Mesodermal cell (in vitro differentiated cells): ENCODE measurements around the gene OLFML2B.

Experiments
- H3K27ac ChIP-seq: 2 replicates; pipeline ENCODE4 v1.7.0; 2013; ENCODE audit warnings: mild to moderate bottlenecking, low read depth, low read length, moderate library complexity; ENCODE audit not compliant: severe bottlenecking
- H3K36me3 ChIP-seq: 2 replicates; pipeline ENCODE4 v1.7.1; 2013; ENCODE audit warnings: mild to moderate bottlenecking, low read length, moderate library complexity; ENCODE audit not compliant: control insufficient read depth, insufficient read depth
- H3K4me1 ChIP-seq: one replicate; pipeline ENCODE4 v1.7.1; 2013; ENCODE audit warnings: mild to moderate bottlenecking, low read length; ENCODE audit not compliant: insufficient read depth, control insufficient read depth, poor library complexity, severe bottlenecking
- H3K4me3 ChIP-seq: 2 replicates; pipeline ENCODE4 v1.7.0; 2013; ENCODE audit warnings: low read length, control low read depth, mild to moderate bottlenecking; ENCODE audit not compliant: insufficient read depth, poor library complexity, severe bottlenecking; ENCODE audit errors: extremely low read depth
- H3K9me3 ChIP-seq: 2 replicates; pipeline ENCODE4 v1.7.1; 2013; ENCODE audit warnings: mild to moderate bottlenecking, low read length, moderate library complexity; ENCODE audit not compliant: control insufficient read depth
- WGBS, 2 experiments: methylation state at CpG; one replicate each; pipeline ENCODE4 v1.1.5; 2013; ENCODE audit warnings: missing lambda C conversion rate in 2 of 2; ENCODE audit not compliant: insufficient coverage in 2 of 2; 5-methylcytosine and 5-hydroxymethylcytosine counted together

OLFML2B gene

GRCh38 chr1:161982507-161982895 is 41.2 kb downstream of the OLFML2B start:
- no peak overlapping the region for H3K4me3 ChIP-seq
- peaks cover 4% of the 10 kb centered on the region for H3K9me3 ChIP-seq
- WGBS, 2 experiments: 89 to 91% methylated on average over 4 of the region's 5 CpGs

GRCh38 chr1:161981735-161982506 is 41.7 kb downstream of the OLFML2B start:
- H3K4me1 ChIP-seq: no peaks in the 10 kb centered on the region
- WGBS, 2 experiments: 98 to 100% methylated on average over 4 to 5 of the region's 11 CpGs
- H3K36me3 ChIP-seq: no peaks in the 10 kb centered on the region
- H3K9me3 ChIP-seq: no peaks in the 10 kb centered on the region
- H3K27ac ChIP-seq: no peak overlapping the region
- H3K4me3 ChIP-seq: no peak overlapping the region

More at GRCh38 chr1:161982507-161982895, 41.2 kb downstream of the OLFML2B start:
- no peaks in the 10 kb centered on the region for H3K4me1 ChIP-seq
- H3K27ac ChIP-seq: no peak overlapping the region
- H3K36me3 ChIP-seq: no peaks in the 10 kb centered on the region

GRCh38 chr1:161981126-161981525 is 42.5 kb downstream of the OLFML2B start:
- Histone ChIP-seq H3K4me3 (no peak overlapping the region), H3K36me3 (no peaks in the 10 kb centered on the region), H3K9me3 (no peaks in the 10 kb centered on the region), H3K27ac (no peak overlapping the region), H3K4me1 (no peaks in the 10 kb centered on the region)
- 90 to 91% methylated on average over 7 to 8 of the region's 8 CpGs for WGBS, 2 experiments

DNA sequence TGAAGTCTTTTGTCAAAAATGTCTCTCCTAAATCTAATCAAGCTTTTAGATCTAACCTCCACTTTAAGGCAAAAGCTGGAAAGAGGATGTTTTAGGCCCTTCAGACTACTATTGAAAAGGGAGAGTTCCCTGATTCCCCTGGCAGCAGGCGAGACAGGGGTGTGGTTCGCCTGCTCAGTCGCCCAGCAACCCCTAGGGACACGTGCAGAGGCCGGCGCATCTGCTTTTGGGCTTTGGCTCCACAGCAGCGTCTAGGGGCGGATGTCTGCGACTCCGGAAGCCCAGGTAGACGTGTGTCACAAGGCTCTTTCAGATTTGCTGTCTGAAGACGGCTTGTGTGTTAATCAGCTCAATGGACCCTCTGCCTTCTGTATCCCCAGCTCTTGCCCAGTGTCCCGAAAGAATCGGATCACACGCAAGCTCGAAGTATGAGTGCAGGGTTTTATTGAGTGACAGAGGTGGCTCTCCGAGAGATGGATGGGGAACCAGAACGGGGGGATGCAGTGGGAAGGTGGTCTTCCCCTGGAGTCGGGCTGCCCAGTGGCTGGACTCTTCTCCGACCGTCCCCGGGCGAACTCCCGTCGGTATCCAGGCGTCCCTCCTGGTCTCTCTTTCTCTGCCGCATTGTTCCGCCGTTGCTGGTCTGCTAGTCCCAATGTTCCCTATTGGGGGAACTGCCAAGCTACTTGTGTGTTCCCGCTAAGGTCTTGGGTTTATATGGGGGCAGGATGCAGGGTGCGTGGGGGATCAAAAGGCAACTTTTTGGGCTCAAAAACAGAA is 45.5 kb downstream of the OLFML2B start:
- 92 to 95% methylated on average over 27 to 28 of the region's 31 CpGs for WGBS, 2 experiments

DNA sequence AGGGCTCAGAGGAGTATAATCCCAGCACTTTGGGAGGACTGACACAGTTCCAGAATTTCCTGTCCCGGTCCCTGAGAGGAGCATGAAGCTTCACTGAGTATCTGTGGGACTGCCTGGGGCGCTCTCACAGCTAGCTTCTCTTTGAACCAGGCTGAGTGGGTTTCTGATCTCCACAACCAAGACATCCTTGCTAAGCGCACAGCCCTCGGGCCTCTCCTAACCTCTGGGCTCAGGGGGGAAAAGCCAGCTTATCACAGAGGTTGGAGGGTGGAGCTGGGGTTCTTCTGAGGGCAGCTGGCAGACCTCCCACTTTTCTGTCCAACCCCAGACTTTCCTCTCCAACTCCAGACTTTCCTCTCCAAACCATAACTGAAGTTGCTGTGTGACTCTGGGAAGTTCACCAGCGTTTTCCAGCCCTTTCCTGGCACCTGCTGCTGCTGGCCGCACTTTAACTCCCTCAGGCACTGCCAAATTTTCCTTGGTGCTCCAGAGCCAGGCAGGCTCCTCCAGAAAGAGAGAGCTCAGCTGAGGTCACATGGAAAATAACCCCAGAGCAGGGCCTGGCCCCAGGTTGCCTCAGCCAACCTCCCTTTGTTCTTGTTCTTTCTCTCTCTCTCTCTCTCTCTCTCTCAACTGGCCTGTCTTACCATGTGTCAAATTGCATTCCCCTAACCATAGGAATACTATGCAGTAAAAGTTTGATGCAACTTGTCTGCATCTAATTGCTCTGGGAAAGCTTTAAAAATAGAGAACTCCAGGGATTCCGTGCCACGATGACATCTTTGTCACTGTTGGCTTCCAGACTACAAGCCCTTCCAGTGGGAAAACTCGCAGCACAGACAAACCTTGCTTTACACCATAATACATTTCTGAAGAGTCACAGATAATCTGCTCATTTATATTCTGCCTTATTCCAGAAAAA is 49.5 kb downstream of the OLFML2B start:
- Histone ChIP-seq H3K4me3 (no peak overlapping the region), H3K36me3 (no peaks in the 10 kb centered on the region)

More for the DNA sequence above, 45.5 kb downstream of the OLFML2B start:
- no peak overlapping the region for H3K27ac ChIP-seq
- no peaks in the 10 kb centered on the region for H3K36me3 ChIP-seq
- no peak overlapping the region for H3K4me3 ChIP-seq
- H3K4me1 ChIP-seq: no peaks in the 10 kb centered on the region
- H3K9me3 ChIP-seq: no peaks in the 10 kb centered on the region

DNA sequence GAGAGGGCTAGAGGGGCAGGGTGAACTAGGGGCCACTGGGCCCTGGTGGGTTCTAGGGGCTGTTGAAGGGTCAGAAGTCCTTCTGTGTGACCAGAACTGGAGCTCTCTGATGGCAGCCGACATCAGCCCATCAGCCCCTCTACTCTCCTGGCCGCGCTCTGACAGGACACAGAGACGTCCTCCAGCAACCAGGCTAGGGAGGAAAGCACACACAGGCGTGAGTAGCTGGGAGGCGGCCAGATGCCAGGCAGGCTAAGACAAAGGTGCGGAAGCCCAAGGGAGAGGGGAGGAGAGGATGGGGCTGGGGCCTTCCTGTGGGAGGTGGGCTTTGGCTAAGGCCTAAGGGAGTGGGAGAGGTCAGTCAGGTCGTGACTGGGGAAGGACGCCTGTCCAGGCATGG is 50.8 kb downstream of the OLFML2B start:
- no peaks in the 10 kb centered on the region for H3K9me3 ChIP-seq
- WGBS, 2 experiments: 85 to 89% methylated on average over 6 of the region's 9 CpGs

More for the DNA sequence above, 49.5 kb downstream of the OLFML2B start:
- 83 to 85% methylated on average over 7 of the region's 9 CpGs for WGBS, 2 experiments
- Histone ChIP-seq H3K4me1 (peaks cover 13% of the 10 kb centered on the region), H3K27ac (no peak overlapping the region), H3K9me3 (no peaks in the 10 kb centered on the region)

GRCh38 chr1:161970633-161971032 is 53.0 kb downstream of the OLFML2B start:
- 100% methylated on average over 1 of the region's 3 CpGs; no CpG with 5 or more reads in 1 of the 2 experiments for WGBS, 2 experiments
- Histone ChIP-seq H3K9me3 (no peaks in the 10 kb centered on the region), H3K4me3 (no peak overlapping the region), H3K4me1 (peaks cover 13% of the 10 kb centered on the region), H3K27ac (no peak overlapping the region), H3K36me3 (peaks cover 5% of the 10 kb centered on the region)

More for the DNA sequence above, 50.8 kb downstream of the OLFML2B start:
- no peaks in the 10 kb centered on the region for H3K36me3 ChIP-seq
- no peak overlapping the region for H3K4me3 ChIP-seq
- H3K4me1 ChIP-seq: peaks cover 13% of the 10 kb centered on the region
- H3K27ac ChIP-seq: no peak overlapping the region

GRCh38 chr1:161970036-161970435 is 53.6 kb downstream of the OLFML2B start:
- Histone ChIP-seq H3K9me3 (no peaks in the 10 kb centered on the region), H3K27ac (no peak overlapping the region), H3K36me3 (peaks cover 5% of the 10 kb centered on the region), H3K4me1 (peaks cover 13% of the 10 kb centered on the region), H3K4me3 (no peak overlapping the region)
- 85 to 93% methylated on average over 6 of the region's 6 CpGs for WGBS, 2 experiments

DNA sequence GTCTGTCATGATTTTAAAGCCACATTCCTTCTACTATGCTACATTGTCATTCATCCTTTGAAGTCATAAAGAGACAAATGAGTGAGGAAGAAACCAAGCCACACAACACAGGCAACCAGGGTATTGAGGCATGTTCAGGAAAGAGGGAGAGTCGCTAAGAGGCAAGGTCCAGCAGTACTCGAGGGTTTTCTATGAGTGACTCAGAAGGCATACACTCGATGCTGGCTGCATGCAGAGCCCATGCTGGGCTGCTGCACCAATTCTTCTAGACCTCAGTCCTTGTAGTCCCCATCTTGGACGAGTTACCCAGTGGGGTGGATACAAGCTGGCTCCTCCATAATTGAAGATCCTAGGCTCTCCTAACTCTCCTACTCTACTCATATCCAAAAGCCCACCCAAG is 57.6 kb downstream of the OLFML2B start:
- Histone ChIP-seq H3K27ac (no peak overlapping the region), H3K9me3 (no peaks in the 10 kb centered on the region), H3K4me3 (no peak overlapping the region), H3K36me3 (peaks cover 5% of the 10 kb centered on the region), H3K4me1 (peaks cover 35% of the 10 kb centered on the region)
- WGBS, 2 experiments: 61 to 69% methylated on average over 3 to 4 of the region's 4 CpGs
